ENCODE data around the gene GZMH.
"Not testable (repeated sequence)": the region's sequence is repeated elsewhere in the genome, so short reads cannot be mapped to it uniquely, and the experiment has no call there.

GZMH gene

DNA sequence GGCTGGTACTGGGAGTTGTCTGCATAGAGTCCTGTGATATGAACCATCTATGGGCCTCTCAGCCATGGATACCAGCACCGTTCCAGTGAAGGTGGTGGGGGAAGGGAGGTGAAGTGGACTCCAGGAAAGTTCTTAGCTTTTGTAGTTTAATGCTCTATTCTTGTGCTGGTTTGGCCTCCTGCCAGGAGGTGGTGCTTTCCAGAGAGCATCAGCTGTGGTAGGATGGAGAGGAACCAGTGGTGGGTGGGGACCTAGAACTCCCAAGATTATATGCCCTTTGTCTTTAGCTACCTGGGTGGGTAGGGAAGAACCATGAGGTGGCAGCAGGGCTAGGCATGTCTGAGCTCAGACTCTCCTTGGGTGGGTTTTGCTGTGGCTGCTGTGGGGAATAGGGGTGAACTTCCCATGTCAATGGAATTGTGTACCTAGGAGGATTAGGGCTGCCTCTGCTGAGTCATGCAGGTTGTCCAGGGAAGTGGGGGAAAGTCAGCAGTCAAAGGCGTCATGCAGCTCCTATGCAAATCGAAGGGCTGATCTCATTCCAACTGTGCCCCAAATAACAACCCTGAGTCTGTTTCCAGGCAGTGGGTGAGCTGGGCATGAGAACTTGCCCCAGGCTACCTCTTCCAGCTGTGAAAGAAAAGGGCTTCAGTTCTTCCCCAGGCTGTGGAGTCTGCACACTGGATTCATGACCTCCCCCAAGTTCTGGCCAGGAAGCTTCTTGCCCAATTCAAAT lies 14.2 kb downstream of the GZMH start:
- DNase-seq: no peak

DNA sequence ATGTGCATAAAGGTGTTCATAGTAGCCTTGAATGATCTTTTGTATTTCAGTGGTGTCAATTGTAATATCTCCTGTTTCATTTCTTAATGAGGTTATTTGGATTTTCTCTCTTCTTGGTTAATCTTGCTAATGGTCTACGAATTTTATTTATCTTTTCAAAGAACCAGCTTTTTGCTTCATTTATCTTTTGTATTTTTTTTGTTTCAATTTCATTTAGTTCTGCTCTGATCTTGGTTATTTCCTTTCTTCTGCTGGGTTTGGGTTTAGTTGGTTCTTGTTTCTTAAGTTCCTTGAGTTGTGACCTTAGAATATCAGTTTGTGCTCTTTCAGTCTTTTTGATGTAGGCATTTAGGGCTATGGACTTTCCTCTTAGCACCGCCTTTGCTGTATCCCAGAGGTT lies 18.5 kb downstream of the GZMH start:
- DNase-seq: not testable (repeated sequence)

DNA sequence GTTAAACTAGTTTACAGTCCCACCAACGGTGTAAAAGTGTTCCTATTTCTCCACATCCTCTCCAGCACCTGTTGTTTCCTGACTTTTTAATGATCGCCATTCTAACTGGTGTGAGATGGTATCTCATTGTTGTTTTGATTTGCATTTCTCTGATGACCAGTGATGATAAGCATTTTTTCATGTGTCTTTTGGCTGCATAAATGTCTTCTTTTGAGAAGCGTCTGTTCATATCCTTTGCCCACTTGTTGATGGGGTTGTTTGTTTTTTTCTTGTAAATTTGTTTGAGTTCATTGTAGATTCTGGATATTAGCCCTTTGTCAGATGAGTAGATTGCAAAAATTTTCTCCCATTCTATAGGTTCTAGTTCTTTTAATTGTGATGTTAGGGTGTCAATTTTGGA lies 25.1 kb downstream of the GZMH start:
- DNase-seq: not testable (repeated sequence)

DNA sequence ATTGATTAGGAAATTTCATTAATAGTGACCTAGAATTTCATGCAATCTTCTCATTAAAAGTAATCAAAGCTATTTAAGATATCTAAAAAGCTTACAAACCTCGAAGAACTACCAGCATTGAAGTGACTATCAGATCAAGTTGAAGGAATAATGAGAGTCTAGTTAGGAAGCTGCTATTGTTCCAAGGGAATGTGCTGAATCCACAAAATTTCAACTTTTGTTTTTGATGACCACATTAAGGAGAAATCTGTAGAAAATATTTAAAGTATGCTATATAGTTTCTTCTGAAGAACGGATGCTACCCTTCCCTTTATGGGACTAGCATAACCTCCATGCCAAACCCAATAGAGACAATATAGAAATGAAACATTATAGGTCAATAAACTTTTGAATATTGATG lies 30.9 kb downstream of the GZMH start:
- DNase-seq: no peak

DNA sequence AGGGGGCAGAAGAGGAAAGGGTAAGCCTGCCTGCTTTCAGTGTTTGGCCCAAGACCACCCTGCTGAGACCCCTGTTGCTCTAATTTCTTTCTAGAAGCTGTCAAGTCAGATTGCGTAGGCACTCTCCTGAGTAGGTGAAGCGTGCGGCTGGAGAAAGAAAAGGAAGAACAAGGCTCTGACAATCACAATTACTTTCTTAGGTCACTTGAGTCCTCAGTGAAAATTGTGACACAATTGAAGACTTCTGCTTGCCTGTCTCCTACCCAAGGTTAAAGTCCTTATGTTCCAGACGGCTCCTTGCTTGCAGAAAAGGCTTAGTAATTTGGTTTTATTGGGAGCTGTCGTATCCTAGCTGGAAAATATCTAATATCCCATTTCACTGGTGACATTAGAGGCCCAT lies 32.7 kb downstream of the GZMH start:
- DNase-seq: no peak

DNA sequence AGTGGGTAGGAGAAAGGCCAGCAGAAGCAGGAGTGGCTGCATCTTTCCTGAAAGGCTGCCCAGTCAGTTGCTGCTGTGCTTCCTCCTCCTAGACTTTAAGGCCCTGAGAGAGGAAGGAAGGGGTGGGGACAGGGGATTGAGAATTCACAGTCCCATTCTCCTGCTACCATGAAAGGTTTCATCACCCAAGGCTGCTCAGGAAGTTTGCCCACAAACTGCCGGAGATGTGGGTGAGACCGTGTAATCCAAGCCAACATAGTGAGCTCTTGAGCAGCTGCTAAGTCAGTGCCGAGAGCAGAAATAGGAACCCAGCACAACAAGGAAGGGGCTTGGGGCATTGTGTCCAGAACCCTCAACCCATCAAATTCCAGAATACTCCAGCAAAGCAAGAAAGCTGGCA lies 33.3 kb downstream of the GZMH start, which contains the start of gene CTSG:
TSS of gene CTSG (minus strand) at position 69 of the 400 bp plus-strand sequence. CDS start at position 42, 27 bp downstream.
- no peak for DNase-seq

DNA sequence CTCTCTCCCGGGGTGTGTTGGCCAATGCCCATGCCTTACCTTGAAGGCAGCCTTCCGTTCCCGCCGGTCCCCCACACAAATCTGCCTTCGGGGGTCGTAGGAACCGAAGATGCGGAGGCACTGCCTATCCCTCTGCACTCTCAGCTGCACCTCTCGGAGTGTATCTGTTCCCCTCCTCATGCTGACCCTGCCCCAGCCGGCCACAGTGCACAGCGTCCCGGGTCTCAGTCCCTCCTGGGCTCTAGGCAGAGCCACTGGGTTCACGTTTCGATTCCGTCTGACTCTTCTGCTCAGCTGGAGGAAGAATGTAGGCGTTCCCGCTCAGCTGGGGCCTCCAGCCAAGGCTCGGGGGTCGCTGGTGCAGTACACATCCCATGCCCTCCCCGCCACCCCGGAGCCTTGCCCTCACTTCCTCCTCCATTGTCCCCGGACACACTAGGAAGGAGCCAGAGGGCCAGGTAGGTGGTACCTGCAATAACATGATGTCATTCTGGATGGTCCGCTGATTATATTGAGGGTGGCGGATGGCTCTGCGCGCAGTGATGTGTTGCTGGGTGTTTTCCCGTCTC lies 35.2 kb downstream of the GZMH start:
- DNase-seq: no peak

DNA sequence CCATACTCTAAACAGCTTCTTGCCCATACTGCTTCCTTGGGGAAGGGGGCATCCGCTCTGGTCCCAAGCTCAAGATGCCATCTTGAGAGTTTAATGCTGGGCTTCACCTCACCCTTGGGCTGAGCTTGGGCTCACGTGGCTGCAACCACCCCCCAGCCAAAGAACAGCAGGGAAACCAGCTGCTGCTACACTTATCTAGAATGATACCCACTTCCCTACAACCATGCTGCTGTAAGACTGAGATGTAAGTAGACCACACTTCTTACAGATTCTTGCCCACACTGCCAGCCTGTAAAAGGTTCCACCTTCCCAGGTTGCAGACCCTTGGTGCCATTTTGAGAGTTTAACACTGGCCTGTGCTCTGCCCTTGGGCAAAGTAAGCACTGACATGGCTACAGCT lies 43.2 kb downstream of the GZMH start:
- DNase-seq: no peak

DNA sequence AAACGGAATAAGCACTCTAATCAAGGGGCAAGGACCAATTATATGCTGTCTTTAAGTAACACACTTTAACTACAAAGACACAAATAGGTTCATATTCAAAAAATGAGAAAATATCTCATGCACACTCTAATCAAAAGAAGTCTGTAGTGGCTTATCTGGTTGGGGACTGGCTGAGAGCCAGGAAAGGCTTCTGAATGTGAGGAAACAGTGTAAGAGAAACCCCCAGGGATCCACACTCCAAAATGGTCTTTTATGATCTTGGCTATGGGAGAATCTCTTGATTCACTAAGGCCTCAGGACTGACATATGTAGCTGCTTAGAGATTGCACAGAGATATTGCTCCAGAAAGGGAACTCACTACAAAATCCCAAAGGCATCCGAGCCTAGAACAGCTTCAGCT lies 43.7 kb downstream of the GZMH start:
- no peak for DNase-seq

DNA sequence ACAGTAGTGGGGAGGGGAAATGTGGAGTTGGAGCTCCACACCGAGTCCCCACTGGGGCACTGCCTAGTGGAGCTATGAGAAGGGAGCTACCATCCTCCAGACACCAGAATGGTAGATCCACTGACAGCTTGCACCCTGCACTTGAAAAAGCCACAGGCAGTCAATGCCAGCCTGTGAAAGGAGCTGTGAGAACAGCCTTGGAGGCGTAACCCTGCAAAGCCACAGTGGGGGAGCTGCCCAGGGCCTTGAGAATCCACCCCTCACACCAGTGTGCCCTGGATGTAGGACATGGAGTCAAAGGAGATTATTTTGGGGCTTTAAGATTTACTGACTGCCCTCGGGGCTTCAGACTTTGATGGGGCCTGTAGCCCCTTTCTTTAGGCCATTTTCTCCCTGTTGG lies 46.0 kb downstream of the GZMH start:
- no peak for DNase-seq

DNA sequence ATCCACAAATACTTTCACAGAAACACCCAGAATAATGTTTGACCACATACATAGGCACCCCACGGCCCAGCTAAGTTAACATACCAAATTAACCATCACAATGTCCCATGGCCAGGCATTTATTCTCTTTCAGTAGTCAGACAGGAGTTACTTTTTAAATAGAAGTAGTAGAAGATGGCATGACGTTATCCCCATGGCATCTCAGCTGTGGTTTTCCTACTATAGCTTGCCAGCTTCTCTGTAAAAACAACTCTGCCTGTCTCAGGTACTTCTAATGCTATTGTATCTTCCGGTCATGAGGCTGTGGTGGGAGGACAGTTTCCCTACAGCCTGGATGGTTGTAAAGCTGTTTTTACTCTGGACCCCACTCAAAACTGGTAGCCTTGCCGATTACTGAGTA lies 52.7 kb downstream of the GZMH start:
- DNase-seq: no peak

Data from activated CD4-positive, CD25-positive, alpha-beta regulatory T cell (primary cell).